HepG2 (cell line): ENCODE data around the gene ZNF575.

Experiments used
- CTCF ChIP-seq: sonication (generic); formaldehyde crosslinking; IDR thresholded peaks from 2 replicates; pipeline ENCODE4 v1.5.0; 2020; ENCODE audit warnings: mild to moderate bottlenecking, missing genetic modification reagents, moderate library complexity
- NR3C1 ChIP-seq: sonication (generic); formaldehyde crosslinking; IDR thresholded peaks from 2 replicates; pipeline ENCODE4 v1.4.0; 2020; ENCODE audit warnings: missing genetic modification reagents

- TF ChIP-seq CTCF (CRISPR knock-in tag) (no peak), NR3C1 (CRISPR knock-in tag) (no peak)
Observed at GRCh38 chr19:43551399-43552197, 18.6 kb downstream of the ZNF575 start.
